Measurements from ENCODE around the gene TBC1D9. TPM values are rescaled to one million over a fixed set of nuclear protein-coding genes. Genes with fewer than 3 reads are reported as not detected.

The TBC1D9 gene
- total RNA-seq, 1 experiment from 2014 or later: 21.7 TPM

DNA sequence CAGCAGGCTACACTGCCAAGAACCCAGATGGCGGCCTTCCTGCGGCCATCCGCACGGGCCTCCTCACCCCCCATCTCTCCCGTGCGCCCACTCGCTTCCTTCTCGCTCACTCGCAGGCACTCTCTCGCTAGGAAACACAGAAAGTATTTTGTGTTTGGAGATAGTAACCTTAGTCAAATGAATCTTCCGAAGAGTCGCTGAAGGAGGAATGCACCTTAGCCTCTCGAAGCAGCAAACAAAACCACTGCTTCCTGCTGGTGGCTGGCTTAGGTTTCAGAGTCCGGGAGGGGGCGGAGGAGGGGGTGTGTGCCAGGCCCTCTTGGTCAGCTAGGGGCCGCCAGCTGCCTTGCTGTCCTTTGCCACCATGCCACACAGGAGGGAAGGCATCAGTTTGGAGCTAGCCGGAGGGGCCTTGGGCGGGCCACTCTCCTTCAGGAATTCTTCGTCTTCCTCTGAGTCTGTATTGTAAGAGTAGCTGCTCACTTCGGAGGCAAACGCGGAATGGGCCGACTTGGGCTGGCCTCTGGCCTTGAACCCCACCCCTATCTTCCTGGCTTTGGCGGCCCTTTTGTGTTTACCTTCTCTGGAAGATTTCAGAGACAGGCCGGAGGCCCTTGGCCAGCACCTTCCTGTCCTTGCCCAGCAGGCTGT lies 114.3 kb downstream of the TBC1D9 start:
- Histone ChIP-seq H3K36me3 (ENCODE audit: control insufficient read depth, insufficient read depth, low read length) (no peaks in the 10 kb centered on the region), H3K4me1 (ENCODE audit: control insufficient read depth, insufficient read depth, low read length) (no peaks in the 10 kb centered on the region), H3K4me3 (ENCODE audit: low read depth in 2 of 2, low read length in 2 of 2) (no peak overlapping the region), H3K27me3 (ENCODE audit: control insufficient read depth, insufficient read depth, low read length) (no peaks in the 10 kb centered on the region), H3K27ac (ENCODE audit: low read length) (no peak overlapping the region), H3K9me3 (ENCODE audit: control insufficient read depth, insufficient read depth, low read depth, low read length) (no peaks in the 10 kb centered on the region)
- in situ Hi-C loops (cut with HindIII; ENCODE audit: low pct_unique_long_range_greater_than_20kb, low sequenced_read_pairs) (no loop called here), intact Hi-C loops (cut with micrococcal nuclease; ENCODE audit: unreplicated experiment) (no loop called here)
- no TSS peak for BruUV-seq (replicated peaks)
- POLR2A ChIA-PET: no interaction called here
- DNase-seq (ENCODE audit: low read depth, low spot score) (no peak), ATAC-seq (no peak)
- CTCF ChIA-PET: no interaction called here
- TF ChIP-seq, protein P1, sequence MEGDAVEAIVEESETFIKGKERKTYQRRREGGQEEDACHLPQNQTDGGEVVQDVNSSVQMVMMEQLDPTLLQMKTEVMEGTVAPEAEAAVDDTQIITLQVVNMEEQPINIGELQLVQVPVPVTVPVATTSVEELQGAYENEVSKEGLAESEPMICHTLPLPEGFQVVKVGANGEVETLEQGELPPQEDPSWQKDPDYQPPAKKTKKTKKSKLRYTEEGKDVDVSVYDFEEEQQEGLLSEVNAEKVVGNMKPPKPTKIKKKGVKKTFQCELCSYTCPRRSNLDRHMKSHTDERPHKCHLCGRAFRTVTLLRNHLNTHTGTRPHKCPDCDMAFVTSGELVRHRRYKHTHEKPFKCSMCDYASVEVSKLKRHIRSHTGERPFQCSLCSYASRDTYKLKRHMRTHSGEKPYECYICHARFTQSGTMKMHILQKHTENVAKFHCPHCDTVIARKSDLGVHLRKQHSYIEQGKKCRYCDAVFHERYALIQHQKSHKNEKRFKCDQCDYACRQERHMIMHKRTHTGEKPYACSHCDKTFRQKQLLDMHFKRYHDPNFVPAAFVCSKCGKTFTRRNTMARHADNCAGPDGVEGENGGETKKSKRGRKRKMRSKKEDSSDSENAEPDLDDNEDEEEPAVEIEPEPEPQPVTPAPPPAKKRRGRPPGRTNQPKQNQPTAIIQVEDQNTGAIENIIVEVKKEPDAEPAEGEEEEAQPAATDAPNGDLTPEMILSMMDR (IDR thresholded peaks at IDR 0.05): no peak
- TF ChIP-seq SIN3A (IDR thresholded peaks at IDR 0.05; ENCODE audit: borderline replicate concordance, insufficient read depth, low read depth, low read length) (no peak), TCF7L2 (IDR thresholded peaks at IDR 0.05; ENCODE audit: low read depth, low read length) (no peak), POLR2AphosphoS5 (IDR thresholded peaks at IDR 0.05; ENCODE audit: low read depth, low read length) (no peak)
- TF ChIP-seq, protein P2, sequence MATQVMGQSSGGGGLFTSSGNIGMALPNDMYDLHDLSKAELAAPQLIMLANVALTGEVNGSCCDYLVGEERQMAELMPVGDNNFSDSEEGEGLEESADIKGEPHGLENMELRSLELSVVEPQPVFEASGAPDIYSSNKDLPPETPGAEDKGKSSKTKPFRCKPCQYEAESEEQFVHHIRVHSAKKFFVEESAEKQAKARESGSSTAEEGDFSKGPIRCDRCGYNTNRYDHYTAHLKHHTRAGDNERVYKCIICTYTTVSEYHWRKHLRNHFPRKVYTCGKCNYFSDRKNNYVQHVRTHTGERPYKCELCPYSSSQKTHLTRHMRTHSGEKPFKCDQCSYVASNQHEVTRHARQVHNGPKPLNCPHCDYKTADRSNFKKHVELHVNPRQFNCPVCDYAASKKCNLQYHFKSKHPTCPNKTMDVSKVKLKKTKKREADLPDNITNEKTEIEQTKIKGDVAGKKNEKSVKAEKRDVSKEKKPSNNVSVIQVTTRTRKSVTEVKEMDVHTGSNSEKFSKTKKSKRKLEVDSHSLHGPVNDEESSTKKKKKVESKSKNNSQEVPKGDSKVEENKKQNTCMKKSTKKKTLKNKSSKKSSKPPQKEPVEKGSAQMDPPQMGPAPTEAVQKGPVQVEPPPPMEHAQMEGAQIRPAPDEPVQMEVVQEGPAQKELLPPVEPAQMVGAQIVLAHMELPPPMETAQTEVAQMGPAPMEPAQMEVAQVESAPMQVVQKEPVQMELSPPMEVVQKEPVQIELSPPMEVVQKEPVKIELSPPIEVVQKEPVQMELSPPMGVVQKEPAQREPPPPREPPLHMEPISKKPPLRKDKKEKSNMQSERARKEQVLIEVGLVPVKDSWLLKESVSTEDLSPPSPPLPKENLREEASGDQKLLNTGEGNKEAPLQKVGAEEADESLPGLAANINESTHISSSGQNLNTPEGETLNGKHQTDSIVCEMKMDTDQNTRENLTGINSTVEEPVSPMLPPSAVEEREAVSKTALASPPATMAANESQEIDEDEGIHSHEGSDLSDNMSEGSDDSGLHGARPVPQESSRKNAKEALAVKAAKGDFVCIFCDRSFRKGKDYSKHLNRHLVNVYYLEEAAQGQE (IDR thresholded peaks at IDR 0.05; ENCODE audit: insufficient read depth in 1 of 2, low read depth in 2 of 2, low read length in 1 of 2): no peak

DNA sequence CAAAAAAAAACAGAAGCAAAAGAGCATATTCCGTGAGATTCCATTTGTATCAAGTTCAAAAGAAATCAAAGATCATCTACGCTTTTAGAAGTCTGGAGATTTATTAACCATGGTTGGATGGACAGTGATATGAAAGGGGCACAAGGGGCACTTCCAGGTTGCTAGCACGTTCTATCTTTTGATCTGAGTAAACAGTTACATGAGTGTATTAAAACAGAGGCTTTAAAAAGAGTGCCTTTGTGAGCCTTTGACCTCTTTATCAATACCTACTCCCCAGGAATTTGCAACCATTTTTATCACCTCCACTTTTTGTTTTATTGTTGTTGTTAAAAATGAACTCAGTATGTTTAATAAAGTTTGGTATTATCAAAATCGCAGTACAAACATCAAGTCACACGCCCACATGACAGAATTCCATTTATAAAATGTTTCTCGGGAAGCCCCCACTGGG lies 115.1 kb downstream of the TBC1D9 start:
- CTCF ChIA-PET: no interaction called here
- no TSS peak for BruUV-seq (replicated peaks)
- no peak for ATAC-seq
- Histone ChIP-seq H3K4me3 (ENCODE audit: low read depth in 2 of 2, low read length in 2 of 2) (no peak overlapping the region), H3K27me3 (ENCODE audit: control insufficient read depth, insufficient read depth, low read length) (no peaks in the 10 kb centered on the region), H3K27ac (ENCODE audit: low read length) (no peak overlapping the region), H3K36me3 (ENCODE audit: control insufficient read depth, insufficient read depth, low read length) (no peaks in the 10 kb centered on the region), H3K4me1 (ENCODE audit: control insufficient read depth, insufficient read depth, low read length) (no peaks in the 10 kb centered on the region), H3K9me3 (ENCODE audit: control insufficient read depth, insufficient read depth, low read depth, low read length) (no peaks in the 10 kb centered on the region)
- DNase-seq (ENCODE audit: low read depth, low spot score): no peak
- POLR2A ChIA-PET: no interaction called here
- TF ChIP-seq POLR2AphosphoS5 (IDR thresholded peaks at IDR 0.05; ENCODE audit: low read depth, low read length): no peak
- TF ChIP-seq, protein P1 (IDR thresholded peaks at IDR 0.05): no peak
- no peak for TF ChIP-seq TCF7L2 (IDR thresholded peaks at IDR 0.05; ENCODE audit: low read depth, low read length)
- TF ChIP-seq, protein P2 (IDR thresholded peaks at IDR 0.05; ENCODE audit: insufficient read depth in 1 of 2, low read depth in 2 of 2, low read length in 1 of 2): no peak
- no peak for TF ChIP-seq SIN3A (IDR thresholded peaks at IDR 0.05; ENCODE audit: borderline replicate concordance, insufficient read depth, low read depth, low read length)
- in situ Hi-C loops (cut with HindIII; ENCODE audit: low pct_unique_long_range_greater_than_20kb, low sequenced_read_pairs) (no loop called here), intact Hi-C loops (cut with micrococcal nuclease; ENCODE audit: unreplicated experiment) (no loop called here)
